ENCODE results near the gene METTL9.
"Not testable (repeated sequence)": the region's sequence is repeated elsewhere in the genome, so short reads cannot be mapped to it uniquely, and the experiment has no call there.

METTL9 gene

GRCh38 chr16:21556651-21557241 lies 42.6 kb upstream of the METTL9 start:
- not testable (repeated sequence) for H3K4me1 ChIP-seq (ENCODE audit: control insufficient read depth, insufficient read depth, low read length); H3K36me3 ChIP-seq (ENCODE audit: control insufficient read depth, insufficient read depth, low read length); H3K27ac ChIP-seq (ENCODE audit: insufficient read depth, low read depth, low read length, poor library complexity, severe bottlenecking); H3K9me3 ChIP-seq (ENCODE audit: control insufficient read depth, low read length); H3K27me3 ChIP-seq (ENCODE audit: control insufficient read depth, insufficient read depth, low read length, poor library complexity, severe bottlenecking); H3K4me3 ChIP-seq (ENCODE audit: insufficient read depth, low read depth, low read length)
- WGBS, 2 experiments, result 89 to 90% methylated on average over 21 to 22 of the region's 25 CpGs

DNA sequence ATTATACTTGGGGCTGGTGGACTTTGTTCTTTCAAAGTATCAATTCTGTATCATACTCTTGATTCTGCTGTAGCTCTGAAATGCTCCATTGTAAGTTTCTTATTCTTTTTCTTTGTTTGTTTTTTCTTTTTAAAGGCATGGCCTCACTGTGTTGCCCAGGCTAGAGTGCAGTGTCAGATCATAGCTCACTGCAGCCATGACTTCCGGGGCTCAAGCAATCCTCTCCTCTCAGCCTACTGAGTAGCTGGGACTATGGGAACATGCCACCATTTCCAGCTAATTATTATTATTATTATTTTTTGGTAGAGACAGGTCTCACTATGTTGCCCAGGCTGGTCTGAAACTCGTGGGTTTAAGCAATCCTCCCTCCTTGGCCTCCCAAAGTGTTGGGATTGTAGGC lies 38.9 kb upstream of the METTL9 start:
- WGBS, 2 experiments, result 88 to 92% methylated on average over 2 of the region's 2 CpGs

DNA sequence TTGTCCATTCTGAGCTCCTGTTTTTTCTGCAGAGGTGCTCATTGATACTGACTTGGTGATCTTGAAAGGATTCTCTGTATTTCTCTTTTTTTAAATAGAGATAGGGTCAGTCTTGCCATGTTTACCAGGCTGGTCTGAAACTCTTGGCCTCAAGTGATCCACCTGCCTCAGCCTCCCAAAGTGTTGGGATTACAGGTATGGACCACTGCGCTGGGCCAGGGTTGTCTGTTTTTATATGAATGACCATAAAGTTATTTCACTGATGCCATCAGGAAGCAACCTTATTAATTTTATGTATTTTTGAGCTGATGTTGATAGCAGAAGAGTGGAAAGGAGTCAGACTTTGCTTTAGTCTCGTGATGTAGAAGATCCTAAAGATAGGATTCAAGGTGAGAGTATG lies 35.7 kb upstream of the METTL9 start:
- Histone ChIP-seq H3K27me3 (ENCODE audit: control insufficient read depth, insufficient read depth, low read length, poor library complexity, severe bottlenecking) (no peaks in the 10 kb centered on the region), H3K4me3 (ENCODE audit: insufficient read depth, low read depth, low read length) (no peak overlapping the region), H3K27ac (ENCODE audit: insufficient read depth, low read depth, low read length, poor library complexity, severe bottlenecking) (no peak overlapping the region), H3K36me3 (ENCODE audit: control insufficient read depth, insufficient read depth, low read length) (no peaks in the 10 kb centered on the region), H3K4me1 (ENCODE audit: control insufficient read depth, insufficient read depth, low read length) (no peaks in the 10 kb centered on the region), H3K9me3 (ENCODE audit: control insufficient read depth, low read length) (no peaks in the 10 kb centered on the region)
- 88 to 89% methylated on average over 2 of the region's 2 CpGs for WGBS, 2 experiments

More for the DNA sequence above, 38.9 kb upstream of the METTL9 start:
- no peaks in the 10 kb centered on the region for H3K36me3 ChIP-seq (ENCODE audit: control insufficient read depth, insufficient read depth, low read length)
- H3K4me1 ChIP-seq (ENCODE audit: control insufficient read depth, insufficient read depth, low read length), result no peaks in the 10 kb centered on the region
- H3K27me3 ChIP-seq (ENCODE audit: control insufficient read depth, insufficient read depth, low read length, poor library complexity, severe bottlenecking), result no peaks in the 10 kb centered on the region
- no peak overlapping the region for H3K4me3 ChIP-seq (ENCODE audit: insufficient read depth, low read depth, low read length)
- H3K27ac ChIP-seq (ENCODE audit: insufficient read depth, low read depth, low read length, poor library complexity, severe bottlenecking), result no peak overlapping the region
- H3K9me3 ChIP-seq (ENCODE audit: control insufficient read depth, low read length), result no peaks in the 10 kb centered on the region

- WGBS, 2 experiments, result 81 to 100% methylated on average over 1 of the region's 1 CpG
- H3K27me3 ChIP-seq (ENCODE audit: control insufficient read depth, insufficient read depth, low read length, poor library complexity, severe bottlenecking); H3K27ac ChIP-seq (ENCODE audit: insufficient read depth, low read depth, low read length, poor library complexity, severe bottlenecking); H3K9me3 ChIP-seq (ENCODE audit: control insufficient read depth, low read length); H3K4me3 ChIP-seq (ENCODE audit: insufficient read depth, low read depth, low read length); H3K36me3 ChIP-seq (ENCODE audit: control insufficient read depth, insufficient read depth, low read length); H3K4me1 ChIP-seq (ENCODE audit: control insufficient read depth, insufficient read depth, low read length): not testable (repeated sequence)
Observed at GRCh38 chr16:21564367-21564766, 35.0 kb upstream of the METTL9 start.

GRCh38 chr16:21565507-21565860 lies 33.9 kb upstream of the METTL9 start:
- 89 to 94% methylated on average over 2 of the region's 2 CpGs for WGBS, 2 experiments
- Histone ChIP-seq H3K4me1 (ENCODE audit: control insufficient read depth, insufficient read depth, low read length) (no peaks in the 10 kb centered on the region), H3K27me3 (ENCODE audit: control insufficient read depth, insufficient read depth, low read length, poor library complexity, severe bottlenecking) (no peaks in the 10 kb centered on the region), H3K36me3 (ENCODE audit: control insufficient read depth, insufficient read depth, low read length) (no peaks in the 10 kb centered on the region), H3K27ac (ENCODE audit: insufficient read depth, low read depth, low read length, poor library complexity, severe bottlenecking) (no peak overlapping the region), H3K9me3 (ENCODE audit: control insufficient read depth, low read length) (no peaks in the 10 kb centered on the region), H3K4me3 (ENCODE audit: insufficient read depth, low read depth, low read length) (no peak overlapping the region)

DNA sequence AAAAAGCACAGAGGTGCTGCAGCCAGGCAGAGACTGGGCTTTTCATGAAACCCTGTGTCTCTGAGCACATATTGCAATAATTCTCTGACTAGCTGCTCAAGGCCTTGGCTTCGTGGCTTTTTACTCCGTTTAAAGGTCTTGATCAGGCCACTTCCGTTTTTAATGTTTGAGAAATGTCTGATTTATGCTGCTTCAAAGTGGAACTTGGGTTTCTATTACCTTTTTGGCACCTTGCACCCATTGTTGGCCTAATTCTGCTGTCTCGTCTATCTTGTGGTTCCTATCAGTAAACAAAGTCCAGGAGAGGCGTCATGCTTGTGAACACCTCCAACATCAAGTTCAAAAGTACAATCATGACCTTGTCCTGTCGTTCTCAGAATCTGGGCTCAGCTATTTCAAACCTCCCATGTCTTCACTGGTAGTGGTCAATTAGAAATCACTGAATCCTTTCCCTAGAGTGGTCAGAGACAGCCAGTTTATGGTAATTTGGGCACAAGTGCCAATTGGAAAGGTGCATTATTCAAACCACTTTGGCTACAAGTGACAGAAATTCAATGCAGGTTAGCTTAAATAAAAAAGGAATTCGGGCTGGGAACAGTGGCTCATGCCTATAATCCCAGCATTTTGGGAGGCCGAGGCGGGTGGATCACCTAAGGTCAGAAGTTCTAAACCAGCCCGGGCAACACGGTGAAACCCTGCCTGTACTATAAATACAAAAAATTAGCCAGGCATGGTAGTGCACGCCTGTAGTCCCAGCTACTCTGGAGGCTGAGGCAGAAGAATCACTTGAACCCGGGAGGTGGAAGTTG lies 33.3 kb upstream of the METTL9 start:
- Histone ChIP-seq H3K27me3 (ENCODE audit: control insufficient read depth, insufficient read depth, low read length, poor library complexity, severe bottlenecking) (no peaks in the 10 kb centered on the region), H3K4me3 (ENCODE audit: insufficient read depth, low read depth, low read length) (no peak overlapping the region), H3K27ac (ENCODE audit: insufficient read depth, low read depth, low read length, poor library complexity, severe bottlenecking) (no peak overlapping the region), H3K9me3 (ENCODE audit: control insufficient read depth, low read length) (no peaks in the 10 kb centered on the region), H3K36me3 (ENCODE audit: control insufficient read depth, insufficient read depth, low read length) (no peaks in the 10 kb centered on the region), H3K4me1 (ENCODE audit: control insufficient read depth, insufficient read depth, low read length) (no peaks in the 10 kb centered on the region)
- 91 to 92% methylated on average over 13 of the region's 13 CpGs for WGBS, 2 experiments

GRCh38 chr16:21566891-21567414 lies 32.4 kb upstream of the METTL9 start:
- WGBS, 2 experiments, result 82 to 88% methylated on average over 4 of the region's 4 CpGs
- no peaks in the 10 kb centered on the region for H3K36me3 ChIP-seq (ENCODE audit: control insufficient read depth, insufficient read depth, low read length)
- H3K4me3 ChIP-seq (ENCODE audit: insufficient read depth, low read depth, low read length), result no peak overlapping the region
- H3K27ac ChIP-seq (ENCODE audit: insufficient read depth, low read depth, low read length, poor library complexity, severe bottlenecking), result no peak overlapping the region
- H3K9me3 ChIP-seq (ENCODE audit: control insufficient read depth, low read length), result no peaks in the 10 kb centered on the region
- no peaks in the 10 kb centered on the region for H3K4me1 ChIP-seq (ENCODE audit: control insufficient read depth, insufficient read depth, low read length)
- no peaks in the 10 kb centered on the region for H3K27me3 ChIP-seq (ENCODE audit: control insufficient read depth, insufficient read depth, low read length, poor library complexity, severe bottlenecking)

- H3K27me3 ChIP-seq (ENCODE audit: control insufficient read depth, insufficient read depth, low read length, poor library complexity, severe bottlenecking); H3K4me1 ChIP-seq (ENCODE audit: control insufficient read depth, insufficient read depth, low read length); H3K27ac ChIP-seq (ENCODE audit: insufficient read depth, low read depth, low read length, poor library complexity, severe bottlenecking); H3K36me3 ChIP-seq (ENCODE audit: control insufficient read depth, insufficient read depth, low read length); H3K9me3 ChIP-seq (ENCODE audit: control insufficient read depth, low read length); H3K4me3 ChIP-seq (ENCODE audit: insufficient read depth, low read depth, low read length): not testable (repeated sequence)
- 90 to 91% methylated on average over 4 of the region's 4 CpGs for WGBS, 2 experiments
Observed at GRCh38 chr16:21567496-21567895, 31.9 kb upstream of the METTL9 start.

DNA sequence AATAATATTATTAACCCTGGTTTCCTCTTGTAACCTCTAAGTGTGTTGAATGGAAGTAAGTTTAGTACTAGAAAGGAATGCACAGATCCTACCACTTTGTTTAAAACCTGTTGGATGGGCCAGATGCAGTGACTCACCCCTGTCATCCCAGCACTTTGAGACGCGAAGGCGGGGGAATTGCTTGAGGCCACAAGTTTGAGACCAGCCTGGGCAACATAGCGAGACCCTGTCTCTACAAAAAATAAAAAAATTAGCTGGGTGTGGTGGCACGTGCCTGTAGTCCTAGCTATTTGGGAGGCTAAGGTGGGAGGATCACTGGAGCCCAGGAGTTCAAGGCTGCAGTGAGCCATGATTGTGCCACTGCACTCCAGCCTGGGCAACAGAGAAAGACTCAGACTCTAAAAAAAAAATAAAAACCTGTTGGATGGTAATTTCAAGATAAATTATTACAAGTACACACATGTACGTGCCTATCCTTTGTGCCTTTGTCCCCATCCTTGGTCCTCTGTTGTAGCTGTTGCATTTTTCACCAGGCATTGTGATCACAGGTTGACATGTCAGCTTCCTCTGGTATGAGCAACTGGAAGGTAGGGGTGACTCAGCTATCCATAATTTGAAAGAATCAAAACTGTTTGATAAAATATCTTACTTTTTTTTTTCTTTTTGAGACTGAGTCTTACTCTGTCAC lies 30.7 kb upstream of the METTL9 start:
- Histone ChIP-seq H3K36me3 (ENCODE audit: control insufficient read depth, insufficient read depth, low read length) (no peaks in the 10 kb centered on the region), H3K27ac (ENCODE audit: insufficient read depth, low read depth, low read length, poor library complexity, severe bottlenecking) (no peak overlapping the region), H3K27me3 (ENCODE audit: control insufficient read depth, insufficient read depth, low read length, poor library complexity, severe bottlenecking) (no peaks in the 10 kb centered on the region), H3K9me3 (ENCODE audit: control insufficient read depth, low read length) (no peaks in the 10 kb centered on the region), H3K4me3 (ENCODE audit: insufficient read depth, low read depth, low read length) (no peak overlapping the region), H3K4me1 (ENCODE audit: control insufficient read depth, insufficient read depth, low read length) (no peaks in the 10 kb centered on the region)
- 89 to 94% methylated on average over 6 of the region's 6 CpGs for WGBS, 2 experiments

GRCh38 chr16:21570676-21571017 lies 28.7 kb upstream of the METTL9 start:
- H3K27ac ChIP-seq (ENCODE audit: insufficient read depth, low read depth, low read length, poor library complexity, severe bottlenecking), result no peak overlapping the region
- H3K36me3 ChIP-seq (ENCODE audit: control insufficient read depth, insufficient read depth, low read length), result no peaks in the 10 kb centered on the region
- H3K4me1 ChIP-seq (ENCODE audit: control insufficient read depth, insufficient read depth, low read length), result no peaks in the 10 kb centered on the region
- no peaks in the 10 kb centered on the region for H3K27me3 ChIP-seq (ENCODE audit: control insufficient read depth, insufficient read depth, low read length, poor library complexity, severe bottlenecking)
- H3K4me3 ChIP-seq (ENCODE audit: insufficient read depth, low read depth, low read length), result no peak overlapping the region
- WGBS, 2 experiments, result 95 to 97% methylated on average over 4 of the region's 4 CpGs
- H3K9me3 ChIP-seq (ENCODE audit: control insufficient read depth, low read length), result no peaks in the 10 kb centered on the region
